Astrocyte (in vitro differentiated cells and primary cell): ENCODE measurements around the gene PAM. TPM values are rescaled to one million over a fixed set of nuclear protein-coding genes. Genes with fewer than 3 reads are reported as not detected.
A peak's percentile ranks its signal among the peaks of the same experiment; 100 is the strongest.

Source experiments
- DNase-seq: peaks from one replicate; pipeline ENCODE4 v3.0.0-alpha.2; 2010; ENCODE audit warnings: low read depth
- FAIRE-seq: peaks from 2 replicates; lab custom pipeline; 2011; peaks lifted over from hg19 to GRCh38; lab: Jason Lieb, UNC
- H2AFZ ChIP-seq: 2 replicates; pipeline ENCODE4 v1.6.0; 2012; ENCODE audit warnings: low read depth, low read length, inconsistent platforms
- H3K27ac ChIP-seq: 2 replicates; pipeline ENCODE4 v1.5.1; 2011; ENCODE audit warnings: low read depth, low read length, inconsistent platforms
- H3K27me3 ChIP-seq: 2 replicates; pipeline ENCODE4 v1.6.0; 2011; ENCODE audit warnings: low read length, inconsistent platforms; ENCODE audit not compliant: insufficient read depth
- H3K36me3 ChIP-seq: 2 replicates; pipeline ENCODE4 v1.5.1; 2011; ENCODE audit warnings: low read length, inconsistent platforms; ENCODE audit not compliant: insufficient read depth
- H3K4me1 ChIP-seq: 2 replicates; pipeline ENCODE4 v1.5.1; 2011; ENCODE audit warnings: low read length, inconsistent platforms; ENCODE audit not compliant: insufficient read depth
- H3K4me2 ChIP-seq: 2 replicates; pipeline ENCODE4 v1.6.0; 2012; ENCODE audit warnings: low read length, inconsistent platforms
- H3K4me3 ChIP-seq: 2 replicates; pipeline ENCODE4 v1.5.1; 2011; ENCODE audit warnings: low read depth, mild to moderate bottlenecking, low read length, inconsistent platforms; ENCODE audit not compliant: insufficient read depth
- H3K79me2 ChIP-seq: 2 replicates; pipeline ENCODE4 v1.6.0; 2012; ENCODE audit warnings: mild to moderate bottlenecking, low read length, inconsistent platforms; ENCODE audit not compliant: insufficient read depth
- H3K9ac ChIP-seq: 2 replicates; pipeline ENCODE4 v1.6.0; 2012; ENCODE audit warnings: mild to moderate bottlenecking, low read length, inconsistent platforms
- H3K9me3 ChIP-seq: 2 replicates; pipeline ENCODE4 v1.5.1; 2012; ENCODE audit warnings: low read depth, mild to moderate bottlenecking, low read length, inconsistent platforms; ENCODE audit not compliant: insufficient read depth
- H4K20me1 ChIP-seq: 2 replicates; pipeline ENCODE4 v1.6.0; 2012; ENCODE audit warnings: low read length, inconsistent platforms; ENCODE audit not compliant: insufficient read depth
- H3K27ac Mint-ChIP-seq: one replicate; pipeline ENCODE4 v1.8.0; 2021; ENCODE audit warnings: mild to moderate bottlenecking, mixed read lengths; ENCODE audit not compliant: unreplicated experiment
- H3K27me3 Mint-ChIP-seq: one replicate; pipeline ENCODE4 v1.8.0; 2021; ENCODE audit warnings: low read depth, mixed read lengths; ENCODE audit not compliant: unreplicated experiment
- H3K36me3 Mint-ChIP-seq: one replicate; pipeline ENCODE4 v1.8.0; 2021; ENCODE audit warnings: low read depth, mixed read lengths; ENCODE audit not compliant: unreplicated experiment
- H3K4me1 Mint-ChIP-seq: one replicate; pipeline ENCODE4 v1.8.0; 2021; ENCODE audit warnings: low read depth, mixed read lengths; ENCODE audit not compliant: unreplicated experiment
- H3K4me3 Mint-ChIP-seq: one replicate; pipeline ENCODE4 v1.8.0; 2021; ENCODE audit warnings: mild to moderate bottlenecking, moderate library complexity, mixed read lengths; ENCODE audit not compliant: unreplicated experiment
- H3K9me3 Mint-ChIP-seq: one replicate; pipeline ENCODE4 v1.8.0; 2021; ENCODE audit warnings: mild to moderate bottlenecking, mixed read lengths; ENCODE audit not compliant: unreplicated experiment
- CTCF ChIP-seq: IDR thresholded peaks from 2 replicates; pipeline ENCODE4 v1.5.1; 2011; ENCODE audit warnings: low read depth, mild to moderate bottlenecking, inconsistent platforms, low read length, moderate library complexity; ENCODE audit not compliant: insufficient read depth
- EZH2 ChIP-seq: IDR thresholded peaks from 2 replicates; pipeline ENCODE4 v1.6.1; 2012; ENCODE audit warnings: mild to moderate bottlenecking, low read length, inconsistent platforms; ENCODE audit not compliant: insufficient read depth
- total RNA-seq: library from RNA; stranded (reverse); gene quantifications from 2 replicates; pipeline ENCODE4 v1.2.1, GENCODE V29; 2021

PAM gene
- total RNA-seq, 1 donor from 2014 or later = 301 TPM

- TF ChIP-seq EZH2 = no peak
- no peak for TF ChIP-seq CTCF
- peaks cover 15% of the 10 kb centered on the region for H3K4me1 ChIP-seq
- no peaks in the 10 kb centered on the region for H4K20me1 ChIP-seq
- no peaks in the 10 kb centered on the region for H3K36me3 ChIP-seq
- H3K9ac ChIP-seq = no peak overlapping the region
- H3K4me3 ChIP-seq = no peak overlapping the region
- H3K36me3 Mint-ChIP-seq = no peaks in the 10 kb centered on the region
- no peaks in the 10 kb centered on the region for H3K27me3 ChIP-seq
- no peak overlapping the region for H3K4me2 ChIP-seq
- peaks cover 12% of the 10 kb centered on the region for H3K4me1 Mint-ChIP-seq
- H2AFZ ChIP-seq = no peak overlapping the region
- no peaks in the 10 kb centered on the region for H3K9me3 ChIP-seq
- H3K27ac Mint-ChIP-seq = no peak overlapping the region
- no peaks in the 10 kb centered on the region for H3K9me3 Mint-ChIP-seq
- no peaks in the 10 kb centered on the region for H3K27me3 Mint-ChIP-seq
- DNase-seq (no peak), FAIRE-seq (no peak)
- no peaks in the 10 kb centered on the region for H3K79me2 ChIP-seq
- no peak overlapping the region for H3K4me3 Mint-ChIP-seq
- no peak overlapping the region for H3K27ac ChIP-seq
Observed at GRCh38 chr5:102916109-102916508, 161.0 kb downstream of the PAM start.

- H3K9me3 Mint-ChIP-seq = no peaks in the 10 kb centered on the region
- no peaks in the 10 kb centered on the region for H3K9me3 ChIP-seq
- peaks cover 3% of the 10 kb centered on the region for H3K4me1 Mint-ChIP-seq
- no peak for DNase-seq
- H3K36me3 Mint-ChIP-seq = peaks cover 2% of the 10 kb centered on the region
- no peak overlapping the region for H3K4me3 Mint-ChIP-seq
- no peaks in the 10 kb centered on the region for H3K27me3 Mint-ChIP-seq
- no peaks in the 10 kb centered on the region for H3K79me2 ChIP-seq
- H3K9ac ChIP-seq = no peak overlapping the region
- no peak overlapping the region for H3K4me3 ChIP-seq
- H3K27ac ChIP-seq = no peak overlapping the region
- no peaks in the 10 kb centered on the region for H3K4me1 ChIP-seq
- H2AFZ ChIP-seq = no peak overlapping the region
- no peak overlapping the region for H3K27ac Mint-ChIP-seq
- no peaks in the 10 kb centered on the region for H4K20me1 ChIP-seq
- no peak overlapping the region for H3K4me2 ChIP-seq
- H3K27me3 ChIP-seq = no peaks in the 10 kb centered on the region
- no peak for FAIRE-seq
- H3K36me3 ChIP-seq = no peaks in the 10 kb centered on the region
- TF ChIP-seq EZH2 (no peak), CTCF (no peak)
Observed at GRCh38 chr5:102918986-102919610, 164.0 kb downstream of the PAM start.

GRCh38 chr5:102920762-102921161 is 165.7 kb downstream of the PAM start:
- no peak overlapping the region for H3K4me2 ChIP-seq
- H3K4me1 ChIP-seq = no peaks in the 10 kb centered on the region
- no peak overlapping the region for H3K27ac Mint-ChIP-seq
- no peaks in the 10 kb centered on the region for H3K9me3 Mint-ChIP-seq
- H3K36me3 ChIP-seq = peaks cover 4% of the 10 kb centered on the region
- no peak for TF ChIP-seq CTCF
- no peak for TF ChIP-seq EZH2
- H3K4me1 Mint-ChIP-seq = peaks cover 3% of the 10 kb centered on the region
- peaks cover 2% of the 10 kb centered on the region for H3K36me3 Mint-ChIP-seq
- no peaks in the 10 kb centered on the region for H3K79me2 ChIP-seq
- no peak overlapping the region for H3K4me3 ChIP-seq
- H3K9ac ChIP-seq = no peak overlapping the region
- H3K27me3 ChIP-seq = no peaks in the 10 kb centered on the region
- no peaks in the 10 kb centered on the region for H4K20me1 ChIP-seq
- no peaks in the 10 kb centered on the region for H3K27me3 Mint-ChIP-seq
- no peak overlapping the region for H2AFZ ChIP-seq
- DNase-seq = no peak
- no peak overlapping the region for H3K27ac ChIP-seq
- H3K9me3 ChIP-seq = no peaks in the 10 kb centered on the region
- FAIRE-seq = peak; percentile 26
- H3K4me3 Mint-ChIP-seq = no peak overlapping the region
